ENCODE measurements around the gene P2RY11. TPM values are rescaled to one million over a fixed set of nuclear protein-coding genes. Genes with fewer than 3 reads are reported as not detected.
A peak's percentile ranks its signal among the peaks of the same experiment; 100 is the strongest.

The P2RY11 gene
- total RNA-seq, 2 donors from 2014 or later = 46.6 to 50.8 TPM

DNA sequence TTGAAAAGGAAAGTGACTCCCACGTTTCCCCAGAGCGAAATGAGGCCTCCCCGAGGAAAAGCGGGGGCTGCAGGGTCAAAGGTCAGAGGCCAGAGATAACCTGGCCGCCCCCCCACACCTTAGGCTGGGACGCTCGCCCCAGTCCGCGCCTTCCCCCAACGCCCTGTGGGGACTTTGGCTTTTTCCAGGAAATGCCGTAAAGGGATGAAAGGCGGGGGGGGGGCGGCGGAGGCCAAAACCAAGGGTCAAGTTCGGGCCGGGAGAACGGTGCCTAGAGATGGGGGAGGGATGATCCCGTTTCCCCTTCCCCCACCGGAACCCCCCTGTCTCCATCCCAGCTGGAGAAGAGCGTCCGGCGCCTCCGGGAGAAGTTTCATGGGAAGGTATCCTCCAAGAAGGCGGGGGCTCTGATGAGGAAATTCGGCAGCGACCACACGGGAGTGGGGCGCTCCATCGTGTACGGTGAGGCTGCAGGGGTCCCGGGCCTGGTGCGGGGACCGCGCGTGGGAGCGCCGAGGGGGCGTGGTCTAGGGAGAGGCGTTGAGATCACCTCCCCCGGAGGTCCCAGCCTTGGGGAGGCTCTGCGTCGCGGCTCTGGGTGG is 24.8 kb upstream of the P2RY11 start:
- no peaks in the 10 kb centered on the region for H3K27me3 Mint-ChIP-seq
- H3K4me3 Mint-ChIP-seq = peak overlapping the region; percentile 93
- no peaks in the 10 kb centered on the region for H3K36me3 Mint-ChIP-seq (ENCODE audit: low read depth)
- no peak overlapping the region for H3K27ac Mint-ChIP-seq
- H3K4me1 Mint-ChIP-seq = peaks cover 14% of the 10 kb centered on the region
- no peaks in the 10 kb centered on the region for H3K9me3 ChIP-seq (ENCODE audit: control insufficient read depth, low read length, poor library complexity, severe bottlenecking)
- DNase-seq (peak in 2 of 3 donors; percentile 28 to 31), ATAC-seq (no peak)

DNA sequence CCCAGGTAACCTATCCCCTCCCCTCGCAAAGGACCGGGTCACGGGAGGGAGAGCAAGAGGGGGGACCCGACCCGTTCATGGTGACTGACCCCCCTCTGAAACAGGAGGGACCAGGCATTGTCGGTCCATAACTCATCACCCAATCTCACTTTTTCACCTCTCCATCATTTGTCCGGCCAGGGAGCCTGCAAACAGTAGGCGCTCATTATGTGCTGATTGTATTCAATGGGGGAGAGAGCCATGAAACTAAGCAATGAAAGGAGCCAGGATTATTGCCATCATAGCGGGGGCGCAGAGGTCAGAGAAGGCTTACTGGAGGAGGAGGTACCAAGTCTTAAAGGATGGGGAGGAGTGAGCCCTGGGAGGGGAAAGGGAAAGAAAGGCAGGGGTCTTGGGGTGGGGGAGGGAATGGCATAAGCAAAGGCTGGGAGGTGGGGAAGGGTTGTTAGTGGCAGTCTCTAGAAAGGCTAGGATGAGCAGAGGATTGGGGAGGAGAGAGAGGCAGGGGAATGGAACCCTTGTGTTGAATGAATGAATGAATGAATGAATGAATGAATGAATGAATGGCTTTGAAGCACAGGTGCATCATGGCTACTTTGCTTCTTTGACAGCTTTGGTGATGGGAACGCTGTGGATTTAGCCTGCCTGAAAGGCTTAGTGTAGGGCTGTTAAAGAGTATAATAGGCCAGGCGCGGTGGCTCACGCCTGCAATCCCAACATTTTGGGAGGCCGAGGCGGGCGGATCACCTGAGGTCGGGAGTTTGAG is 24.0 kb upstream of the P2RY11 start:
- H3K4me3 Mint-ChIP-seq = peak overlapping the region; percentile 93
- H3K9me3 ChIP-seq (ENCODE audit: control insufficient read depth, low read length, poor library complexity, severe bottlenecking) = no peaks in the 10 kb centered on the region
- DNase-seq (no peak), ATAC-seq (no peak)
- H3K36me3 Mint-ChIP-seq (ENCODE audit: low read depth) = peaks cover 2% of the 10 kb centered on the region
- H3K27me3 Mint-ChIP-seq = no peaks in the 10 kb centered on the region
- peaks cover 18% of the 10 kb centered on the region for H3K4me1 Mint-ChIP-seq
- no peak overlapping the region for H3K27ac Mint-ChIP-seq

DNA sequence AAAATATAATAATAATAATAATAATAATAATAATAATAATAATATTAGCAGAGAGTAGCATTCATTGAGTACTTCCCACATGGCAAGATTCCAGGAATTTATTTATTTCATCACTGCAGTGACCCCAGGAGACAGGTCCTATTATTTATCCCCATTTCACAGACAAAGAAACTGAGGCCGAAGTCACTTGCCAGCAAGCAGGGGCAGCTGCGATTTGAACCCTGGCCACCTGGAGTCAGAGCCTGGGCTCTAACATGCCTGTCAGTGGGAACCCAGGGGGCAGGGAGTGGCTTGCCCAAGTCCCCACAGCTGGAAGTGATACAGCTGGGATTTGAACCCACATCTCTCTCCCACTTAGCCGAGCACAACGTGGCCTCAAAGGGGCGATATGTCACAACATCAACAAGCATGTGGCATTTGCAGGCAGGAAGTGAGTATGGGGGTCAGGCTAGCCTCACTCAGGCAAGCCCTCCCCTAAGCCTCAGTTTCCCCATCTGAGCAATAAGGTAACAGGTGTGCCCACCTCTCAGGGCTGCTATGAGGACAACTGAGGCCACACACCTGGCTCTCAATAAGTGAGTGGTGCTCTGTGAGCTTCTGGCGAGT is 22.4 kb upstream of the P2RY11 start:
- ATAC-seq (no peak), DNase-seq (no peak)
- H3K9me3 ChIP-seq (ENCODE audit: control insufficient read depth, low read length, poor library complexity, severe bottlenecking) = no peaks in the 10 kb centered on the region
- Mint-ChIP-seq H3K4me1 (peaks cover 22% of the 10 kb centered on the region), H3K4me3 (no peak overlapping the region), H3K36me3 (ENCODE audit: low read depth) (peaks cover 7% of the 10 kb centered on the region), H3K27ac (no peak overlapping the region), H3K27me3 (no peaks in the 10 kb centered on the region)

DNA sequence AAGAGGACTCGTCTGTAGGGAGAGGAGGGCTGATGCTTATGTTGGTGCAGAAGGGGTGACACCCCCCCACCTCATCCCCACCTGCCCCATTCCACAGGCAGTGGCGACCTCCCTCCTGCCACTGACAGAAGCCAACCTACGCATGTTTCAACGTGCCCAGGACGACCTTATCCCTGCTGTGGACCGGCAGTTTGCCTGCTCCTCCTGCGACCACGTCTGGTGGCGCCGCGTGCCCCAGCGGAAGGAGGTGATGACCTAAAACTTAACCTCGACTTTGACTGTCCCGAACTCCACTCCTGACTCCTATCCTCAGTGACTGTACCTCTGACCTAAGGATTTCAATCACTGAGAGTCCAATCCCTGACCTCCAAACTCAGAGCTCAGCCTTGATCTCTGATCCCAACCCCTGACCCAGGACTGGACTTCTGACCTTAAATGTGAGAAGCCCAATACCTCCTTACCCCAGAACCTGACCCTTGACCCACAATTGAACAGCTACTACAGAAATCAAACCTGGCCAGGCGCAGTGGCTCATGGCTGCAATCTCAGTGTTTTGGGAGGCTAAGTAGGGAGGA is 21.6 kb upstream of the P2RY11 start:
- ATAC-seq = no peak
- Mint-ChIP-seq H3K36me3 (ENCODE audit: low read depth) (peaks cover 7% of the 10 kb centered on the region), H3K27me3 (no peaks in the 10 kb centered on the region), H3K27ac (no peak overlapping the region), H3K4me3 (no peak overlapping the region), H3K4me1 (peaks cover 22% of the 10 kb centered on the region)
- no peaks in the 10 kb centered on the region for H3K9me3 ChIP-seq (ENCODE audit: control insufficient read depth, low read length, poor library complexity, severe bottlenecking)
- DNase-seq = no peak

DNA sequence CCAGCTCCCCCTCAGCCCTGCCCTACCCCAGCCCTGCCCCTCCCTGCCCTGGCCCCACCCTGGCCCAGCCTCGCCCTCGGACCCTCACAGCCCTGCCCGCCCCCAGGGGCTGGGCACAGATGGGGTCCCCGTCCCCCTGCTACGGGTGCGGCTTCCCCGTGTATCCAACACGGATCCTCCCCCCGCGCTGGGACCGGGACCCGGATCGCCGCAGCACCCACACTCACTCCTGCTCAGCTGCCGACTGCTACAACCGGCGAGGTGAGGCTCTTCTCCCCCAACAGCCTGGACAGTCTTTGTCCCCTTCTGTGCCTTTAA is 20.2 kb upstream of the P2RY11 start:
- Mint-ChIP-seq H3K4me1 (peaks cover 21% of the 10 kb centered on the region), H3K27me3 (no peaks in the 10 kb centered on the region), H3K27ac (no peak overlapping the region), H3K4me3 (no peak overlapping the region), H3K36me3 (ENCODE audit: low read depth) (peaks cover 7% of the 10 kb centered on the region)
- no peak for ATAC-seq
- no peak for DNase-seq
- no peaks in the 10 kb centered on the region for H3K9me3 ChIP-seq (ENCODE audit: control insufficient read depth, low read length, poor library complexity, severe bottlenecking)

DNA sequence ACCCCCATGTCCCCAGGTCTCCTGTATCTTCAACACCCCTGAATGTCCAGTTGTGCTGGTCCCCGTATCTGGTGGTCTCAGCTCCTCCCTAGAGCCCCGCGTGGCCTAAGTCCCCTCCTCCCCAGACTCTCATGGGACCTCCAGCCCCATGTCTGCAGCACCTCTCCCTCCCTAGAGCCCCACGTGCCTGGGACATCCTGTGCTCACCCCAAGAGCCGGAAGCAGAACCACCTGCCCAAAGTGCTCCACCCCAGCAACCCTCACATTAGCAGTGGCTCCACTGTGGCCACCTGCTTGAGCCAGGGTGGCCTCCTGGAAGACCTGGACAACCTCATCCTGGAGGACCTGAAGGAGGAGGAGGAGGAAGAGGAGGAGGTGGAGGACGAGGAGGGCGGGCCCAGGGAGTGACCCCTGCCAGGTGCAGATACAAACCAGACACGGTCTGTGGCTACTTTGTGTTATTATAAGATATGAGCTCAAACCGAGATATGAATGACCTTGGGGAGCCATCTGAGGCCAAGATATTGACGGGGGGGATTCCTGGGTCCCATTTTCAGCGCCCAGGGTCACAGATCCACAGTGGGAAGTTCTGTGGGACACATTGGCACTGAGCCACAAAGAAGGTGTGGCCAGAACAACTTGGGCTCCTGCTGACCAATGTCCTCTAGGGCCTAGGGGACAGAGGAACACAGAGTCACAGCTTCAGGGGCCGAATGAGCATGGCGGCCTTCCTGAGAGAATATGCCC is 19.4 kb upstream of the P2RY11 start:
- Mint-ChIP-seq H3K27me3 (no peaks in the 10 kb centered on the region), H3K36me3 (ENCODE audit: low read depth) (peaks cover 7% of the 10 kb centered on the region), H3K27ac (peak overlapping the region; percentile 21), H3K4me3 (no peak overlapping the region), H3K4me1 (peaks cover 20% of the 10 kb centered on the region)
- ATAC-seq (no peak), DNase-seq (no peak)
- no peaks in the 10 kb centered on the region for H3K9me3 ChIP-seq (ENCODE audit: control insufficient read depth, low read length, poor library complexity, severe bottlenecking)

DNA sequence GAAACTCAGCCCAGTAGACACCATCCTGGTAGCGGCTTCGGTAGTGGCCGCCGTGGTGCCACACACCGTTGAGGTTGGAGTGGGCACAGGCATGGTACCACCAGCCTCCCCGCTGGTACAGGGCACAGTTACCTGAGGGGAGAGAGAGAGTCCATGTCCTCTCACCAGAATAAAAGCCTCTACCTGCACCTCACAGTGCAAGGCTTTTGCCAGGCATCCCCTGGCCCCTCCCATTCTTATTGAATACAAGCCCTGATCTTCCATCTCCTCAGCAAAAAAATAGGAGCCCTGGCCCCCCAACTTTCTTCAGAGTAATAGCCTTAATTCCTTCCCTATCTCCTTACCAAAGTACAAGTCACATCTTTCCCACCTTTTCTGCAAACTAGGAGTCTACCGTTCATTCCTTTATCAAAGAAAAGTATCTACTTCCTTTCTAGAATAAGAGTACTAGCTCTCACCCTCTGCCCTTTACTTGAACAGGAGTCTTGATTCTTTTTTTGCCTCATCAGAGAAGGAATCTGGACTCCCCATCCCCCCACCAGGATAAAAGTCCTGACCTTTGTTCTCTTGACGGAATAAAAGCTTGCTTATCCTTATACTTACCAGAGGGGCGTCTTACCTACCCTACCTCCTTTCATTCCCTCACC is 18.7 kb upstream of the P2RY11 start:
- H3K36me3 Mint-ChIP-seq (ENCODE audit: low read depth) = peaks cover 7% of the 10 kb centered on the region

DNA sequence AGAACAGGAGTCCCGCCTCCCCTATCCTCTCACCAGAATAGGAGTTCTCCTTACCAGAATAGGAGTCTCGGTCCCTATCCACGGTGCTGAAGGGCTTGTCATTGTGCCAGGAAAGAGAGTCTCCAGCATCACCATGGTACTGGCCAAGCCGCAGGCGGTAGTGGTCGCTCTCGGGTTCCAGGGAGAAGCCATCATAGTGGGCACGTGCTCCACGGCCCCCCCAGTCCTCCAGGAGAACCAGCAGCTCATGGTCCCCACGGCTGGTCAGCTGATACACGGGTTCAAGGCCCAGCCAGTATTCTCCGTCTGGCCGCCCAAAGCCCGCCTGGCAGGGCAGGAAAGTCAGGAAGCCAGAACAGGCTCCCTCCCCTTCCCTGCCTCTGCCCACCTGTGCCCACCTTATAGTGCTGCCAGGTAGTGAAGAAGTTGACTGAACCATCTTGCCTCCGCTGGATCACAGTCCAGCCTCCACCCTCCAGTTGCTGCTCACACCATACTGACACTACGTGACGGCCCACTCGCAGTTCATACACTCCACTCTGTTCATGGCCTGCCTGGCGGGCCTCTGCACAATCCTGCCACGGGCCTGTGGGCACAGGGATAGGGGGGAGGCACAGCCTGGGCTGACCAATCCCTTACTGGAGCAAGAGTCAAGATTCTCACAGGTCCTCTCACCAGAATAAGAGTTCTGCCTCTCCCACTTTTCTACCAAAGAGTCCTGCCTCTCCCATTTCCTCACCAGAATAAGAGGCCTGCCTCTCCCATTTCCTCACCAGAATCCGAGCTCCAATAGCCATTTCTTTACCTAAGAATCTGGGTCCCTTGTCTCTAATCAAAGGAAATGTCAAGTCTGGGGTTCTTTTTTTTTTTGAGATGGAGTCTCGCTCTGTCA is 18.0 kb upstream of the P2RY11 start:
- peak overlapping the region; percentile 6 for H3K27ac Mint-ChIP-seq
- H3K36me3 Mint-ChIP-seq (ENCODE audit: low read depth) = peaks cover 7% of the 10 kb centered on the region
- no peak for ATAC-seq

More for the DNA sequence above, 18.7 kb upstream of the P2RY11 start:
- ATAC-seq (no peak), DNase-seq (no peak)
- H3K27me3 Mint-ChIP-seq = no peaks in the 10 kb centered on the region
- H3K4me3 Mint-ChIP-seq = no peak overlapping the region
- H3K27ac Mint-ChIP-seq = no peak overlapping the region
- H3K4me1 Mint-ChIP-seq = peaks cover 13% of the 10 kb centered on the region
- H3K9me3 ChIP-seq (ENCODE audit: control insufficient read depth, low read length, poor library complexity, severe bottlenecking) = no peaks in the 10 kb centered on the region

DNA sequence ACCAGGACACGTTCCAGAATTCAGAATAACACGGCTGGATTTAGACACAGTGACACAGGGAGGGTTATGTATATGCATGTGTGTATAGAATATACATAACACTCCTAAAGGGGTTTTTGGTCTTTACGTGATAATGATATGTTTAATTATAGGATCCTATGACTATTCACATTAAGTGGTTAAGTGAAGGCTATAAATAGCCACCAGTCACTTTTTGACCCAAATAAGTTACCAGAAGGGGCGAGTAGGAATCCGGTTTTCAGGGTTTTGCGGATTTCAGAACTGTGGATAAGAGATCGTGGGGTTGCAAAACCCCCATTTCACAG is 15.9 kb upstream of the P2RY11 start:
- peaks cover 7% of the 10 kb centered on the region for H3K36me3 Mint-ChIP-seq (ENCODE audit: low read depth)
- no peaks in the 10 kb centered on the region for H3K9me3 ChIP-seq (ENCODE audit: control insufficient read depth, low read length, poor library complexity, severe bottlenecking)
- peaks cover 27% of the 10 kb centered on the region for H3K4me1 Mint-ChIP-seq
- no peaks in the 10 kb centered on the region for H3K27me3 Mint-ChIP-seq
- DNase-seq (no peak), ATAC-seq (no peak)
- H3K4me3 Mint-ChIP-seq = peak overlapping the region; percentile 60
- peak overlapping the region; percentile 60 for H3K27ac Mint-ChIP-seq

More for the DNA sequence above, 18.0 kb upstream of the P2RY11 start:
- no peaks in the 10 kb centered on the region for H3K9me3 ChIP-seq (ENCODE audit: control insufficient read depth, low read length, poor library complexity, severe bottlenecking)
- H3K27me3 Mint-ChIP-seq = no peaks in the 10 kb centered on the region
- no peak overlapping the region for H3K4me3 Mint-ChIP-seq
- no peak for DNase-seq
- H3K4me1 Mint-ChIP-seq = peaks cover 17% of the 10 kb centered on the region

DNA sequence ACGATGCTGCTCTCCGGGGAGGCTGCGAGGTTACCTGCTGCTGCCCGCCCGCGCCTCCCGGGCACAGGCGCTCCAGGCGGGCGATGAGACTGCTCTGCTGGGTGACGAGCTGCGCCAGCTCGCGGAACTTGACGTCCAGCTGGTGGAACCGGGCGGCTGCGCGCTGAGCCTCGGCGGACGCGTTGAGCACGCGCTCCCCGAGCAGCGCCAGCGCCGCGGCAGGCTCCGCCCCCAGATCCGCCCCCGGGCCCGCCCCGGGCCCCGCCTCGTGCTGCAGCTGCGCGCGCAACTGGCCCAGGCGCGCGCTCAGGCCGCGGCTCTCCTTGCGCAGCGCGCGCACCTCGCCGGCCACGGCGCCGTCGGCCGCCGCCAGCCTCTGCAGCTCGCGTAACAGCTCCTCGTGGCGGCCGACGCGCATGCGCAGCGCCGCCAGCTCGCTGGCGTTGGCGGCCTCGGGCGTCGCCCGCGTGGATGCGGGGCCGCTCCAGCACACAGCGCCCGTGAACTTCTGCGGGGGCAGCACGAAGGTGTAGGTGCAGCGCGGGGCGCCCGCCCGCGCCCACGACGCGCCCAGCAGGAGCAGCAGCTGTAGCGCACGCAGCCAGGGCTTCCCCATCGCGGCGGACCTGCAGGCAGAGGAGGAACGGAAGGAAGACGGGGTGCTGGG is 15.4 kb upstream of the P2RY11 start:
- ATAC-seq (peak; percentile 92), DNase-seq (peak; percentile 89 to 93 (median 90))
- H3K9me3 ChIP-seq (ENCODE audit: control insufficient read depth, low read length, poor library complexity, severe bottlenecking) = no peaks in the 10 kb centered on the region
- Mint-ChIP-seq H3K4me3 (peak overlapping the region; percentile 60), H3K27me3 (no peaks in the 10 kb centered on the region), H3K27ac (peak overlapping the region; percentile 79), H3K4me1 (peaks cover 28% of the 10 kb centered on the region), H3K36me3 (ENCODE audit: low read depth) (peaks cover 7% of the 10 kb centered on the region)

DNA sequence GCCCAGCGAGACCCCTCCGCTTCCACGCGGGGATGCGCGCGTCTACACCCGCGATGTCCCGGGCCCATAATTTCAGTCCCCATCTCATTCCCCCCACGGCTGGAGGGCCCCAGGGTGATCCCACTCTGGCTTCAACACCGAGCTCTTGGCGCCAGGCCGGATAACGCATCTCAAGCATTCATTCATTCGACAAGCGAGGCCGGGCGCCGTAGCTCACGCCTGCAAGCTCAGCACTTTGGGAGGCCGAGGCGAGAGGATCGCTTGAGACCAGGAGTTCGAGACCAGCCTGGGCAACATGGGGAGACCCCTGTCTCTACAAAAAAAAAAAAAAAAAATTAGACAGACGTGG is 14.9 kb upstream of the P2RY11 start:
- H3K36me3 Mint-ChIP-seq (ENCODE audit: low read depth) = peaks cover 7% of the 10 kb centered on the region
- H3K4me1 Mint-ChIP-seq = peaks cover 26% of the 10 kb centered on the region
- DNase-seq (no peak), ATAC-seq (no peak)
- no peaks in the 10 kb centered on the region for H3K27me3 Mint-ChIP-seq
- no peaks in the 10 kb centered on the region for H3K9me3 ChIP-seq (ENCODE audit: control insufficient read depth, low read length, poor library complexity, severe bottlenecking)
- H3K4me3 Mint-ChIP-seq = peak overlapping the region; percentile 60
- peak overlapping the region; percentile 79 for H3K27ac Mint-ChIP-seq

Measured in T-helper 17 cell (primary cell).